Neural cell (in vitro differentiated cells): ENCODE measurements around the gene ZFY.

Experiments
- EP300 ChIP-seq: fragments of 450-650 bp; conservative IDR thresholded peaks from 2 replicates; pipeline ENCODE4 v1.6.1; 2014; ENCODE audit warnings: antibody characterized with exemption, mild to moderate bottlenecking, moderate library complexity; ENCODE audit not compliant: poor library complexity, severe bottlenecking
- EZH2 ChIP-seq: fragments of 200-600, 300-800 bp; shearing (Covaris generic), sonication (generic); IDR thresholded peaks from 2 replicates; pipeline ENCODE4 v1.6.1; 2014; ENCODE audit warnings: antibody characterized with exemption, low read length, borderline replicate concordance, mild to moderate bottlenecking; ENCODE audit not compliant: insufficient read depth, poor library complexity, severe bottlenecking
- RAD21 ChIP-seq: fragments of 450-650 bp; conservative IDR thresholded peaks from 2 replicates; pipeline ENCODE4 v1.6.1; 2014; ENCODE audit warnings: antibody characterized with exemption, mild to moderate bottlenecking, moderate library complexity
- REST ChIP-seq: IDR thresholded peaks from 2 replicates; pipeline ENCODE4 v1.6.1; 2012; ENCODE audit warnings: borderline replicate concordance
- SMC3 ChIP-seq: fragments of 450-650 bp; conservative IDR thresholded peaks from 2 replicates; pipeline ENCODE4 v1.6.1; 2014; ENCODE audit warnings: antibody characterized with exemption, mild to moderate bottlenecking, moderate library complexity; ENCODE audit not compliant: poor library complexity
- TF ChIP-seq, protein P1 (sequence below): fragments of 450-650 bp; IDR thresholded peaks from 2 replicates; pipeline ENCODE4 v1.5.1; 2014; ENCODE audit warnings: antibody characterized with exemption, mild to moderate bottlenecking, moderate library complexity; ENCODE audit not compliant: poor library complexity, severe bottlenecking

GRCh38 chrY:3012226-3012625 is 77.0 kb downstream of the ZFY start:
- TF ChIP-seq EZH2 (no peak), REST (no peak), EP300 (no peak), RAD21 (no peak), SMC3 (no peak)
- TF ChIP-seq, protein P1, sequence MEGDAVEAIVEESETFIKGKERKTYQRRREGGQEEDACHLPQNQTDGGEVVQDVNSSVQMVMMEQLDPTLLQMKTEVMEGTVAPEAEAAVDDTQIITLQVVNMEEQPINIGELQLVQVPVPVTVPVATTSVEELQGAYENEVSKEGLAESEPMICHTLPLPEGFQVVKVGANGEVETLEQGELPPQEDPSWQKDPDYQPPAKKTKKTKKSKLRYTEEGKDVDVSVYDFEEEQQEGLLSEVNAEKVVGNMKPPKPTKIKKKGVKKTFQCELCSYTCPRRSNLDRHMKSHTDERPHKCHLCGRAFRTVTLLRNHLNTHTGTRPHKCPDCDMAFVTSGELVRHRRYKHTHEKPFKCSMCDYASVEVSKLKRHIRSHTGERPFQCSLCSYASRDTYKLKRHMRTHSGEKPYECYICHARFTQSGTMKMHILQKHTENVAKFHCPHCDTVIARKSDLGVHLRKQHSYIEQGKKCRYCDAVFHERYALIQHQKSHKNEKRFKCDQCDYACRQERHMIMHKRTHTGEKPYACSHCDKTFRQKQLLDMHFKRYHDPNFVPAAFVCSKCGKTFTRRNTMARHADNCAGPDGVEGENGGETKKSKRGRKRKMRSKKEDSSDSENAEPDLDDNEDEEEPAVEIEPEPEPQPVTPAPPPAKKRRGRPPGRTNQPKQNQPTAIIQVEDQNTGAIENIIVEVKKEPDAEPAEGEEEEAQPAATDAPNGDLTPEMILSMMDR = no peak
